K562 (cell line): ENCODE data around the gene GPR162. TPM values are rescaled to one million over a fixed set of nuclear protein-coding genes. Genes with fewer than 3 reads are reported as not detected.

Source experiments
- MGA ChIP-seq: fragments of 450-650 bp; IDR thresholded peaks from 2 replicates; pipeline ENCODE4 v1.6.1; 2016; ENCODE audit warnings: mild to moderate bottlenecking, moderate library complexity
- MITF ChIP-seq: IDR thresholded peaks from 2 replicates; pipeline ENCODE4 v1.6.1; 2014; ENCODE audit warnings: antibody characterized with exemption
- PBX2 ChIP-seq, 2 experiments: IDR thresholded peaks in 1 of 2; conservative IDR thresholded peaks in 1 of 2; 2 replicates each; pipeline ENCODE4 v1.6.1; 2016; ENCODE audit warnings: low read depth in 2 of 2, mild to moderate bottlenecking in 1 of 2, missing compliant biosample characterization in 1 of 2, missing genetic modification characterization in 1 of 2, moderate library complexity in 1 of 2
- TAL1 ChIP-seq: fragments of 450-650 bp; IDR thresholded peaks from 2 replicates; pipeline ENCODE4 v1.6.1; 2016; ENCODE audit warnings: mild to moderate bottlenecking
- UBTF ChIP-seq, 2 experiments: IDR thresholded peaks; 2 replicates each; pipeline ENCODE4 v1.6.1; 2012; ENCODE audit warnings: improper control_type of control experiment in 2 of 2, low read depth in 2 of 2, low read length in 2 of 2, borderline replicate concordance in 1 of 2
- ZNF507 ChIP-seq: conservative IDR thresholded peaks from 2 replicates; pipeline ENCODE4 v1.6.1; 2017; ENCODE audit warnings: missing genetic modification characterization, missing compliant biosample characterization
- ZNF785 ChIP-seq: fragments of 250-450 bp; sonication (Bioruptor Pico); IDR thresholded peaks from 2 replicates; pipeline ENCODE4 v1.4.0; 2020; ENCODE audit warnings: mild to moderate bottlenecking
- polyA plus RNA-seq, 8 experiments: library from polyadenylated mRNA; depleted of rRNA in 4 of 8; stranded (reverse) in 5 of 8; unstranded in 3 of 8; fragments of >200 nt; fragmentation: Nextera tagmentation in 2 of 8; fragmentation: Illumina TruSeq in 1 of 8; extraction: Ambion mirVana in 2 of 8; extraction: Trizol in 1 of 8; gene quantifications; 2 replicates each; pipeline versions ENCODE4 v1.2.1 to v1.2.3, GENCODE V29; 2011 to 2014; ENCODE audit warnings: inconsistent platforms in 1 of 8, missing spikeins in 1 of 8
- total RNA-seq, 7 experiments: library from RNA; depleted of rRNA in 6 of 7; stranded (reverse); fragments of >200 nt in 6 of 7; fragmentation: Illumina TruSeq in 2 of 7; extraction: Trizol in 2 of 7; gene quantifications; 2 replicates each; pipeline versions ENCODE4 v1.2.1 to v1.2.3, GENCODE V29; 2011 to 2021; ENCODE audit warnings: low replicate concordance in 1 of 7

GPR162 gene
- total and polyA plus RNA-seq, 9 of the 15 experiments (the other 6 are each of a cell fraction or from before 2014, with no cell fraction given): 0.65 to 1.8 (median 1.1) TPM; not detected in 2

- TF ChIP-seq MGA (no peak), TAL1 (no peak), ZNF507 (no peak), UBTF (IDR thresholded peaks at IDR 0.05; ENCODE audit: borderline replicate concordance in 1 of 2, low read depth in 2 of 2, low read length in 2 of 2) (no peak), ZNF785 (CRISPR knock-in tag) (no peak), PBX2 (CRISPR knock-in tag; IDR thresholded peaks at IDR 0.05; ENCODE audit: low read depth) (no peak), PBX2 (tag; conservative IDR thresholded peaks at IDR 0.05; ENCODE audit: low read depth) (no peak), MITF (no peak)
These were observed 51.7 kb downstream of the GPR162 start, which contains the start of gene SPSB2 (continued) for GRCh38 chr12:6873094-6874014.
